DND-41 (cell line): Measurements from ENCODE around the gene CUBN.

Experiments used
- ATAC-seq: fragments of 200-7000 bp; cut with Tn5 transposase; 3 replicates; pipeline ENCODE4 v1.9.1; 2021; ENCODE audit warnings: low read depth; ENCODE audit not compliant: insufficient read depth
- DNase-seq: peaks from one replicate; pipeline ENCODE4 v3.0.0-alpha.2; 2020
- H2AFZ ChIP-seq: 2 replicates; pipeline ENCODE4 v1.6.0; 2012; ENCODE audit warnings: low read depth, low read length
- H3K27ac ChIP-seq: 2 replicates; pipeline ENCODE4 v1.5.1; 2012; ENCODE audit warnings: low read length, inconsistent platforms
- H3K27me3 ChIP-seq: fragments of 200-600 bp; sonication (generic); 2 replicates; pipeline ENCODE4 v1.6.0; 2012; ENCODE audit warnings: low read length, mild to moderate bottlenecking, inconsistent platforms; ENCODE audit not compliant: insufficient read depth, poor library complexity
- H3K36me3 ChIP-seq: 2 replicates; pipeline ENCODE4 v1.5.1; 2012; ENCODE audit warnings: low read length, inconsistent platforms; ENCODE audit not compliant: insufficient read depth
- H3K4me1 ChIP-seq: 2 replicates; pipeline ENCODE4 v1.5.1; 2012; ENCODE audit warnings: mild to moderate bottlenecking, low read length; ENCODE audit not compliant: insufficient read depth
- H3K4me2 ChIP-seq: 2 replicates; pipeline ENCODE4 v1.6.0; 2012; ENCODE audit warnings: mild to moderate bottlenecking, moderate library complexity, low read length, inconsistent platforms; ENCODE audit not compliant: insufficient read depth
- H3K4me3 ChIP-seq, 2 experiments: fragments of 200-600 bp in 1 of 2; shearing (Covaris generic) in 1 of 2; 2 replicates each; pipeline ENCODE4 v1.5.1; 2012 to 2016; ENCODE audit warnings: inconsistent platforms in 2 of 2, low read length in 2 of 2, mild to moderate bottlenecking in 2 of 2, low read depth in 1 of 2, moderate library complexity in 1 of 2
- H3K79me2 ChIP-seq: 2 replicates; pipeline ENCODE4 v1.6.0; 2012; ENCODE audit warnings: low read length, inconsistent platforms; ENCODE audit not compliant: insufficient read depth
- H3K9ac ChIP-seq: 2 replicates; pipeline ENCODE4 v1.6.0; 2012; ENCODE audit warnings: low read depth, mild to moderate bottlenecking, inconsistent platforms, low read length, moderate library complexity
- H3K9me3 ChIP-seq: 2 replicates; pipeline ENCODE4 v1.5.1; 2012; ENCODE audit warnings: low read length, moderate library complexity, mild to moderate bottlenecking, inconsistent platforms; ENCODE audit not compliant: insufficient read depth, severe bottlenecking
- H4K20me1 ChIP-seq: 2 replicates; pipeline ENCODE4 v1.6.0; 2012; ENCODE audit warnings: low read length; ENCODE audit not compliant: insufficient read depth
- CTCF ChIP-seq: IDR thresholded peaks from 2 replicates; pipeline ENCODE4 v1.5.1; 2012; ENCODE audit warnings: borderline replicate concordance, low read length, moderate library complexity, mild to moderate bottlenecking; ENCODE audit not compliant: poor library complexity, severe bottlenecking; ENCODE audit errors: extremely low read depth
- EZH2 ChIP-seq: IDR thresholded peaks from 3 replicates; pipeline ENCODE4 v1.6.1; 2012; ENCODE audit warnings: borderline replicate concordance, low read depth, mild to moderate bottlenecking, moderate library complexity, low read length, inconsistent platforms; ENCODE audit not compliant: severe bottlenecking

The CUBN gene

GRCh38 chr10:16905320-16905719, 224.3 kb downstream of the CUBN start:
- H3K4me2 ChIP-seq, result no peak overlapping the region
- no peak overlapping the region for H3K4me3 ChIP-seq
- H3K27me3 ChIP-seq, result no peaks in the 10 kb centered on the region
- TF ChIP-seq CTCF (no peak), EZH2 (no peak)
- ATAC-seq (no peak), DNase-seq (no peak)
- H3K9me3 ChIP-seq, result no peaks in the 10 kb centered on the region
- H3K9ac ChIP-seq, result no peak overlapping the region
- H3K79me2 ChIP-seq, result no peaks in the 10 kb centered on the region
- no peaks in the 10 kb centered on the region for H4K20me1 ChIP-seq
- peaks cover 12% of the 10 kb centered on the region for H3K4me1 ChIP-seq
- H2AFZ ChIP-seq, result no peak overlapping the region
- no peaks in the 10 kb centered on the region for H3K36me3 ChIP-seq
- H3K27ac ChIP-seq, result no peak overlapping the region

- no peak for TF ChIP-seq EZH2
- no peak for TF ChIP-seq CTCF
- H3K27ac ChIP-seq, result no peak overlapping the region
- DNase-seq (no peak), ATAC-seq (peak; percentile 72)
- no peak overlapping the region for H3K9ac ChIP-seq
- H3K4me2 ChIP-seq, result no peak overlapping the region
- no peaks in the 10 kb centered on the region for H3K9me3 ChIP-seq
- H3K36me3 ChIP-seq, result no peaks in the 10 kb centered on the region
- H3K4me3 ChIP-seq, result no peak overlapping the region
- no peaks in the 10 kb centered on the region for H3K79me2 ChIP-seq
- H4K20me1 ChIP-seq, result no peaks in the 10 kb centered on the region
- H3K4me1 ChIP-seq, result peaks cover 12% of the 10 kb centered on the region
- no peaks in the 10 kb centered on the region for H3K27me3 ChIP-seq
- no peak overlapping the region for H2AFZ ChIP-seq
Observed at GRCh38 chr10:16904639-16905061, 225.0 kb downstream of the CUBN start.

GRCh38 chr10:16904049-16904448, 225.6 kb downstream of the CUBN start:
- Histone ChIP-seq H2AFZ (no peak overlapping the region), H3K4me3 (no peak overlapping the region), H3K79me2 (no peaks in the 10 kb centered on the region), H3K4me2 (no peak overlapping the region), H3K36me3 (no peaks in the 10 kb centered on the region), H3K27me3 (no peaks in the 10 kb centered on the region), H3K4me1 (peaks cover 12% of the 10 kb centered on the region), H4K20me1 (no peaks in the 10 kb centered on the region), H3K9me3 (no peaks in the 10 kb centered on the region), H3K27ac (no peak overlapping the region), H3K9ac (no peak overlapping the region)
- no peak for DNase-seq
- no peak for TF ChIP-seq EZH2
- TF ChIP-seq CTCF, result no peak
- no peak; the same call in 2 of the 3 replicates for ATAC-seq

- DNase-seq (peak; percentile 16), ATAC-seq (peak; percentile 82)
- Histone ChIP-seq H2AFZ (no peak overlapping the region), H3K4me1 (peaks cover 12% of the 10 kb centered on the region), H3K36me3 (no peaks in the 10 kb centered on the region), H4K20me1 (no peaks in the 10 kb centered on the region), H3K9me3 (no peaks in the 10 kb centered on the region), H3K27ac (no peak overlapping the region), H3K27me3 (no peaks in the 10 kb centered on the region), H3K4me2 (no peak overlapping the region), H3K9ac (no peak overlapping the region), H3K4me3 (no peak overlapping the region), H3K79me2 (no peaks in the 10 kb centered on the region)
- no peak for TF ChIP-seq EZH2
- no peak for TF ChIP-seq CTCF
Observed at GRCh38 chr10:16902606-16903005, 227.0 kb downstream of the CUBN start.
